AG08396 (cell line): Measurements from ENCODE around the gene UROS.

Experiments
- DNase-seq: peaks from one replicate; pipeline ENCODE4 v3.0.0; 2012; ENCODE audit warnings: low spot score, mixed read lengths

UROS gene

GRCh38 chr10:125788156-125789034 is 34.7 kb downstream of the UROS start:
- DNase-seq: no peak

- no peak for DNase-seq
Measured at GRCh38 chr10:125785791-125786190, 37.3 kb downstream of the UROS start.

GRCh38 chr10:125783957-125784356 is 39.1 kb downstream of the UROS start:
- no peak for DNase-seq

GRCh38 chr10:125783408-125783807 is 39.6 kb downstream of the UROS start:
- no peak for DNase-seq

- no peak for DNase-seq
Measured at GRCh38 chr10:125782616-125783015, 40.4 kb downstream of the UROS start.

- no peak for DNase-seq
Measured at GRCh38 chr10:125782054-125782453, 41.0 kb downstream of the UROS start.

GRCh38 chr10:125781374-125781773 is 41.7 kb downstream of the UROS start:
- no peak for DNase-seq

GRCh38 chr10:125779403-125780327 is 43.4 kb downstream of the UROS start:
- DNase-seq: no peak

- no peak for DNase-seq
Measured at GRCh38 chr10:125778556-125778955, 44.5 kb downstream of the UROS start.

GRCh38 chr10:125777806-125778205 is 45.3 kb downstream of the UROS start:
- DNase-seq: no peak

GRCh38 chr10:125775491-125776106 is 47.5 kb downstream of the UROS start, which contains the start of gene MMP21:
Gene MMP21, minus strand, starts transcription at chr10:125775821. Its CDS starts 0 bp downstream, at chr10:125775821.
- no peak for DNase-seq

- DNase-seq: no peak
Measured at GRCh38 chr10:125774581-125775191, 48.4 kb downstream of the UROS start.

- DNase-seq: peak; percentile 54
Measured at GRCh38 chr10:125773687-125774543, 49.1 kb downstream of the UROS start.

- DNase-seq: no peak
Measured at GRCh38 chr10:125772864-125773180, 50.2 kb downstream of the UROS start.

GRCh38 chr10:125772112-125772863 is 50.8 kb downstream of the UROS start:
- no peak for DNase-seq

GRCh38 chr10:125770844-125771243 is 52.2 kb downstream of the UROS start:
- DNase-seq: no peak

GRCh38 chr10:125769175-125769574 is 53.9 kb downstream of the UROS start:
- DNase-seq: no peak

- peak; percentile 43 for DNase-seq
Measured at GRCh38 chr10:125768219-125768855, 54.7 kb downstream of the UROS start.

- no peak for DNase-seq
Measured at GRCh38 chr10:125766511-125766910, 56.5 kb downstream of the UROS start.

GRCh38 chr10:125765835-125766234 is 57.2 kb downstream of the UROS start:
- no peak for DNase-seq
